SK-N-SH treated with all-trans-retinoic acid at 6 μM for 48 hours (cell line): Measurements from ENCODE around the gene CNPPD1.

Source experiments
- ATAC-seq: fragments of 200-7000 bp; cut with Tn5 transposase; 3 replicates; pipeline ENCODE4 v1.9.1; 2020; ENCODE audit warnings: mild to moderate bottlenecking, moderate library complexity
- BACH2 ChIP-seq: fragments of 250-450 bp; sonication (Bioruptor Pico); IDR thresholded peaks from 2 replicates; pipeline ENCODE4 v1.9.0; 2021; ENCODE audit warnings: mild to moderate bottlenecking, borderline replicate concordance
- CSDC2 ChIP-seq: fragments of 250-450 bp; sonication (Bioruptor Pico); IDR thresholded peaks from 2 replicates; pipeline ENCODE4 v1.5.0; 2020; ENCODE audit warnings: mild to moderate bottlenecking, moderate library complexity
- CSRNP3 ChIP-seq: fragments of 250-450 bp; sonication (Bioruptor Pico); IDR thresholded peaks from 2 replicates; pipeline ENCODE4 v1.5.1; 2021; ENCODE audit warnings: mild to moderate bottlenecking, moderate library complexity
- ESRRG ChIP-seq: fragments of 250-450 bp; sonication (Bioruptor Pico); IDR thresholded peaks from 2 replicates; pipeline ENCODE4 v1.6.1; 2021; ENCODE audit warnings: mild to moderate bottlenecking
- GLIS3 ChIP-seq: fragments of 250-450 bp; sonication (Bioruptor Pico); IDR thresholded peaks from 2 replicates; pipeline ENCODE4 v1.5.0; 2020; ENCODE audit warnings: mild to moderate bottlenecking, moderate library complexity
- ISL1 ChIP-seq: fragments of 250-450 bp; sonication (Bioruptor Pico); IDR thresholded peaks from 2 replicates; pipeline ENCODE4 v2.1.2; 2022; ENCODE audit warnings: mild to moderate bottlenecking, moderate library complexity
- OSR1 ChIP-seq: fragments of 250-450 bp; sonication (Bioruptor Pico); IDR thresholded peaks from 2 replicates; pipeline ENCODE4 v1.8.0; 2022; ENCODE audit warnings: moderate library complexity, mild to moderate bottlenecking, inconsistent platforms
- PATZ1 ChIP-seq: fragments of 250-450 bp; sonication (Bioruptor Pico); IDR thresholded peaks from 2 replicates; pipeline ENCODE4 v1.8.0; 2020; ENCODE audit warnings: mild to moderate bottlenecking, moderate library complexity, borderline replicate concordance
- POU6F1 ChIP-seq: fragments of 250-450 bp; sonication (Bioruptor Pico); IDR thresholded peaks from 2 replicates; pipeline ENCODE4 v1.8.0; 2021; ENCODE audit warnings: low read depth, mild to moderate bottlenecking, moderate library complexity, borderline replicate concordance
- PPARA ChIP-seq: fragments of 250-450 bp; sonication (Bioruptor Pico); IDR thresholded peaks from 2 replicates; pipeline ENCODE4 v1.5.0; 2020; ENCODE audit warnings: mild to moderate bottlenecking, borderline replicate concordance
- RARB ChIP-seq: fragments of 250-450 bp; sonication (Bioruptor Pico); IDR thresholded peaks from 2 replicates; pipeline ENCODE4 v1.8.0; 2021; ENCODE audit warnings: mild to moderate bottlenecking, moderate library complexity
- SNAI2 ChIP-seq: fragments of 250-450 bp; sonication (Bioruptor Pico); IDR thresholded peaks from 2 replicates; pipeline ENCODE4 v1.5.0; 2020; ENCODE audit warnings: mild to moderate bottlenecking, moderate library complexity
- TCF4 ChIP-seq: fragments of 250-450 bp; sonication (Bioruptor Pico); IDR thresholded peaks from 2 replicates; pipeline ENCODE4 v1.8.0; 2021; ENCODE audit warnings: mild to moderate bottlenecking, moderate library complexity, borderline replicate concordance
- TOX ChIP-seq: fragments of 250-450 bp; sonication (Bioruptor Pico); IDR thresholded peaks from 2 replicates; pipeline ENCODE4 v1.8.0; 2021; ENCODE audit warnings: mild to moderate bottlenecking, moderate library complexity, borderline replicate concordance
- TSHZ2 ChIP-seq: fragments of 250-450 bp; sonication (Bioruptor Pico); IDR thresholded peaks from 2 replicates; pipeline ENCODE4 v1.5.0; 2020; ENCODE audit warnings: mild to moderate bottlenecking, moderate library complexity
- ZC3H10 ChIP-seq: fragments of 250-450 bp; sonication (Bioruptor Pico); IDR thresholded peaks from 2 replicates; pipeline ENCODE4 v1.5.1; 2021; ENCODE audit warnings: mild to moderate bottlenecking, moderate library complexity
- ZFP3 ChIP-seq: fragments of 250-450 bp; sonication (Bioruptor Pico); IDR thresholded peaks from 2 replicates; pipeline ENCODE4 v1.5.0; 2020; ENCODE audit warnings: mild to moderate bottlenecking, moderate library complexity
- ZNF565 ChIP-seq: fragments of 450-650 bp; formaldehyde crosslinking; conservative IDR thresholded peaks from 2 replicates; pipeline ENCODE4 v1.5.0; 2020; ENCODE audit warnings: low read depth, mild to moderate bottlenecking, moderate library complexity
- ZNF70 ChIP-seq: fragments of 450-650 bp; formaldehyde crosslinking; IDR thresholded peaks from 2 replicates; pipeline ENCODE4 v1.5.0; 2020; ENCODE audit warnings: mild to moderate bottlenecking, moderate library complexity
- ZNF8 ChIP-seq: fragments of 450-650 bp; formaldehyde crosslinking; IDR thresholded peaks from 2 replicates; pipeline ENCODE4 v1.5.0; 2020; ENCODE audit warnings: mild to moderate bottlenecking, moderate library complexity

Gene CNPPD1

GRCh38 chr2:219180961-219181360 lies 4.2 kb upstream of the CNPPD1 start:
- ATAC-seq = no peak

GRCh38 chr2:219179601-219180465 lies 3.1 kb upstream of the CNPPD1 start:
- no peak for TF ChIP-seq ZFP3 (CRISPR knock-in tag)
- TF ChIP-seq RARB (CRISPR knock-in tag) = no peak
- no peak for TF ChIP-seq ZNF8 (CRISPR knock-in tag)
- TF ChIP-seq CSRNP3 (CRISPR knock-in tag) = no peak
- no peak for TF ChIP-seq TCF4 (CRISPR knock-in tag)
- TF ChIP-seq PPARA (CRISPR knock-in tag) = no peak
- TF ChIP-seq ZC3H10 (CRISPR knock-in tag) = no peak
- no peak for TF ChIP-seq CSDC2 (CRISPR knock-in tag)
- no peak for TF ChIP-seq OSR1 (CRISPR knock-in tag)
- no peak for ATAC-seq

More at GRCh38 chr2:219180961-219181360, 4.2 kb upstream of the CNPPD1 start:
- TF ChIP-seq TOX (CRISPR knock-in tag) (no peak), CSRNP3 (CRISPR knock-in tag) (no peak), PPARA (CRISPR knock-in tag) (no peak), CSDC2 (CRISPR knock-in tag) (no peak), GLIS3 (CRISPR knock-in tag) (no peak), ZNF565 (CRISPR knock-in tag) (no peak), ZNF8 (CRISPR knock-in tag) (no peak), PATZ1 (CRISPR knock-in tag) (no peak), BACH2 (CRISPR knock-in tag) (no peak), RARB (CRISPR knock-in tag) (no peak), ZFP3 (CRISPR knock-in tag) (no peak), ISL1 (CRISPR knock-in tag) (no peak), SNAI2 (no peak), TSHZ2 (no peak), TCF4 (CRISPR knock-in tag) (no peak), ZNF70 (CRISPR knock-in tag) (no peak), ESRRG (CRISPR knock-in tag) (no peak), POU6F1 (CRISPR knock-in tag) (no peak)
